H1 (cell line): ENCODE measurements around the gene TXNL4A. TPM values are rescaled to one million over a fixed set of nuclear protein-coding genes. Genes with fewer than 3 reads are reported as not detected.

ENCODE experiments used
- CTCF ChIA-PET: fragments of 300-600 bp; sonication (Branson Sonifier 250); formaldehyde crosslinking; loops from one replicate; lab custom pipeline; 2021; ENCODE audit not compliant: partially characterized antibody; lab: Charles Lee
- POLR2A ChIA-PET: fragments of 300-600 bp; sonication (Branson Sonifier 250); formaldehyde crosslinking; loops from one replicate; lab custom pipeline; 2021; ENCODE audit warnings: inconsistent platforms; ENCODE audit not compliant: partially characterized antibody; lab: Charles Lee
- DNase-seq, 2 experiments: peaks; one replicate each; pipeline versions ENCODE4 v3.0.0 to v3.0.0-alpha.2; 2010 to 2022; ENCODE audit warnings: low spot score in 2 of 2, low read depth in 1 of 2, mixed read lengths in 1 of 2
- FAIRE-seq: peaks from 2 replicates; lab custom pipeline; 2011; peaks lifted over from hg19 to GRCh38; lab: Jason Lieb, UNC
- H2AFZ ChIP-seq: 2 replicates; pipeline ENCODE4 v1.8.1; 2012; ENCODE audit warnings: low read length, inconsistent platforms
- H2AK5ac ChIP-seq: 2 replicates; pipeline ENCODE4 v1.6.1; 2013; ENCODE audit warnings: low read depth, low read length
- H2BK120ac ChIP-seq: replicated peaks from 2 replicates; pipeline ENCODE3; 2013; ENCODE audit warnings: low read depth, low read length, inconsistent platforms
- H2BK12ac ChIP-seq: 2 replicates; pipeline ENCODE4 v1.6.1; 2013; ENCODE audit warnings: low read depth, low read length
- H2BK15ac ChIP-seq: 2 replicates; pipeline ENCODE4 v1.6.1; 2013; ENCODE audit warnings: low read length
- H2BK20ac ChIP-seq: 2 replicates; pipeline ENCODE4 v1.6.1; 2013; ENCODE audit warnings: low read length
- H2BK5ac ChIP-seq: 2 replicates; pipeline ENCODE4 v1.6.1; 2013; ENCODE audit warnings: low read depth, low read length
- H3K14ac ChIP-seq: 2 replicates; pipeline ENCODE4 v1.6.1; 2013; ENCODE audit warnings: inconsistent platforms; ENCODE audit not compliant: insufficient read length
- H3K18ac ChIP-seq: 2 replicates; pipeline ENCODE4 v1.6.1; 2013; ENCODE audit warnings: low read length; ENCODE audit errors: extremely low read depth
- H3K23ac ChIP-seq: 2 replicates; pipeline ENCODE4 v1.6.1; 2013; ENCODE audit warnings: inconsistent platforms; ENCODE audit not compliant: insufficient read length
- H3K23me2 ChIP-seq: 2 replicates; pipeline ENCODE4 v1.6.1; 2013; ENCODE audit warnings: low read depth, low read length
- H3K27ac ChIP-seq: 2 replicates; pipeline ENCODE4 v1.6.1; 2011; ENCODE audit warnings: low read depth, low read length, inconsistent platforms
- H3K27me3 ChIP-seq, 4 experiments: replicated peaks in 1 of 4; 1 replicate in 1 of 4; 2 replicates in 3 of 4; pipeline versions ENCODE4 v1.6.1 to v1.8.1; 2011 to 2013; ENCODE audit warnings: low read length in 3 of 4, mild to moderate bottlenecking in 3 of 4, inconsistent platforms in 2 of 4, mixed read lengths in 2 of 4, moderate library complexity in 1 of 4; ENCODE audit not compliant: control insufficient read depth in 3 of 4, insufficient read depth in 3 of 4; ENCODE audit errors: extremely low read depth in 1 of 4
- H3K36me3 ChIP-seq, 4 experiments: 2 replicates each; pipeline versions ENCODE4 v1.6.1 to v1.8.1; 2011 to 2013; ENCODE audit warnings: mild to moderate bottlenecking in 4 of 4, low read length in 3 of 4, moderate library complexity in 2 of 4, control low read depth in 1 of 4, inconsistent platforms in 1 of 4; ENCODE audit not compliant: insufficient read depth in 4 of 4, control insufficient read depth in 2 of 4
- H3K4ac ChIP-seq: replicated peaks from 2 replicates; pipeline ENCODE3; 2013; ENCODE audit warnings: low read length, low read depth, mixed read lengths, inconsistent platforms; ENCODE audit not compliant: insufficient read length
- H3K4me1 ChIP-seq, 4 experiments: replicated peaks in 1 of 4; 1 replicate in 1 of 4; 2 replicates in 3 of 4; pipeline versions ENCODE4 v1.6.1 to v1.8.1; 2011 to 2013; ENCODE audit warnings: low read length in 3 of 4, inconsistent platforms in 2 of 4, mixed read lengths in 1 of 4; ENCODE audit not compliant: insufficient read depth in 4 of 4, control insufficient read depth in 3 of 4
- H3K4me2 ChIP-seq, 2 experiments: 2 replicates each; pipeline versions ENCODE4 v1.6.1 to v1.8.1; 2011 to 2013; ENCODE audit warnings: low read depth in 2 of 2, low read length in 2 of 2, control low read depth in 1 of 2, inconsistent platforms in 1 of 2, mild to moderate bottlenecking in 1 of 2; ENCODE audit not compliant: insufficient read depth in 1 of 2
- H3K4me3 ChIP-seq, 4 experiments: fragments of 200-600, 300-600 bp in 1 of 4; sonication (generic), shearing (Covaris generic), sonication (Bioruptor Twin) in 1 of 4; 2 replicates each; pipeline versions ENCODE4 v1.5.1 to v1.8.1; 2011 to 2016; ENCODE audit warnings: low read length in 4 of 4, low read depth in 3 of 4, control low read depth in 2 of 4, inconsistent platforms in 2 of 4, mild to moderate bottlenecking in 2 of 4, mixed read lengths in 1 of 4, moderate library complexity in 1 of 4; ENCODE audit not compliant: insufficient read depth in 2 of 4; ENCODE audit errors: extremely low read depth in 1 of 4
- H3K56ac ChIP-seq: replicated peaks from 2 replicates; pipeline ENCODE3; 2013; ENCODE audit warnings: low read depth, mild to moderate bottlenecking, mixed read lengths, low read length, inconsistent platforms; ENCODE audit not compliant: insufficient read length
- H3K79me1 ChIP-seq: 2 replicates; pipeline ENCODE4 v1.6.1; 2013; ENCODE audit warnings: low read depth, low read length, control low read depth
- H3K79me2 ChIP-seq, 2 experiments: 2 replicates each; pipeline versions ENCODE4 v1.6.1 to v1.8.1; 2012 to 2013; ENCODE audit warnings: low read length in 2 of 2, mild to moderate bottlenecking in 2 of 2, inconsistent platforms in 1 of 2; ENCODE audit not compliant: insufficient read depth in 2 of 2, control insufficient read depth in 1 of 2
- H3K9ac ChIP-seq, 4 experiments: replicated peaks in 1 of 4; 1 replicate in 1 of 4; 2 replicates in 3 of 4; pipeline versions ENCODE4 v1.6.1 to v1.8.1; 2011 to 2013; ENCODE audit warnings: low read depth in 3 of 4, low read length in 3 of 4, control low read depth in 2 of 4, mild to moderate bottlenecking in 2 of 4, moderate library complexity in 2 of 4, inconsistent platforms in 1 of 4; ENCODE audit errors: extremely low read depth in 1 of 4
- H3K9me3 ChIP-seq, 2 experiments: 2 replicates each; pipeline versions ENCODE4 v1.6.1 to v1.8.1; 2012 to 2013; ENCODE audit warnings: mild to moderate bottlenecking in 2 of 2, moderate library complexity in 2 of 2, control low read depth in 1 of 2, inconsistent platforms in 1 of 2, low read depth in 1 of 2, low read length in 1 of 2, mixed read lengths in 1 of 2; ENCODE audit not compliant: insufficient read depth in 2 of 2
- H4K20me1 ChIP-seq, 2 experiments: replicated peaks in 1 of 2; 2 replicates each; pipeline versions ENCODE3 to v1.8.1; 2011 to 2013; ENCODE audit warnings: inconsistent platforms in 2 of 2, low read length in 2 of 2, mild to moderate bottlenecking in 1 of 2; ENCODE audit not compliant: insufficient read depth in 2 of 2, control insufficient read depth in 1 of 2
- H4K5ac ChIP-seq: 2 replicates; pipeline ENCODE4 v1.6.1; 2013; ENCODE audit warnings: low read length, low read depth, mixed read lengths, inconsistent platforms; ENCODE audit not compliant: insufficient read length
- H4K8ac ChIP-seq: 2 replicates; pipeline ENCODE4 v1.8.0; 2013; ENCODE audit warnings: mild to moderate bottlenecking, moderate library complexity, low read length, inconsistent platforms; ENCODE audit not compliant: insufficient read depth; ENCODE audit errors: extremely low read depth
- H4K91ac ChIP-seq: replicated peaks from 2 replicates; pipeline ENCODE3; 2013; ENCODE audit warnings: low read length, mixed read lengths, inconsistent platforms; ENCODE audit not compliant: insufficient read length
- ATF2 ChIP-seq: IDR thresholded peaks from 2 replicates; pipeline ENCODE4 v1.6.1; 2012; ENCODE audit warnings: low read length, inconsistent platforms
- CEBPB ChIP-seq: IDR thresholded peaks from 2 replicates; pipeline ENCODE4 v1.6.1; 2012; ENCODE audit warnings: low read depth, low read length
- FOSL1 ChIP-seq: IDR thresholded peaks from 2 replicates; pipeline ENCODE4 v1.6.1; 2011; ENCODE audit warnings: mild to moderate bottlenecking, low read depth, low read length, moderate library complexity; ENCODE audit not compliant: insufficient read depth
- GABPA ChIP-seq: IDR thresholded peaks from 2 replicates; pipeline ENCODE4 v1.6.1; 2011; ENCODE audit warnings: mild to moderate bottlenecking, low read length, moderate library complexity, borderline replicate concordance; ENCODE audit not compliant: insufficient read depth
- HDAC6 ChIP-seq: IDR thresholded peaks from one replicate; pipeline ENCODE4 v1.7.1; 2012; ENCODE audit warnings: low read depth, mild to moderate bottlenecking, inconsistent platforms, low read length, moderate library complexity
- RXRA ChIP-seq: IDR thresholded peaks from 2 replicates; pipeline ENCODE4 v1.6.1; 2011; ENCODE audit warnings: low read depth, mild to moderate bottlenecking, low read length, moderate library complexity; ENCODE audit not compliant: insufficient read depth
- SP2 ChIP-seq: IDR thresholded peaks from 2 replicates; pipeline ENCODE4 v1.6.1; 2012; ENCODE audit warnings: mild to moderate bottlenecking, low read length, inconsistent platforms
- TAF7 ChIP-seq: optimal IDR thresholded peaks from 2 replicates; pipeline ENCODE3; 2011; ENCODE audit warnings: low read depth, mild to moderate bottlenecking, inconsistent platforms, low read length, moderate library complexity, borderline replicate concordance
- YY1 ChIP-seq: IDR thresholded peaks from 2 replicates; pipeline ENCODE4 v1.6.1; 2011; ENCODE audit warnings: low read depth, mild to moderate bottlenecking, low read length
- WGBS, 2 experiments: shearing (Covaris generic) in 1 of 2; methylation state at CpG; one replicate each; pipeline versions ENCODE4 v1.1.6 to v1.1.7; 2013 to 2015; ENCODE audit warnings: low lambda C conversion rate in 2 of 2, mixed read lengths in 2 of 2, inconsistent platforms in 1 of 2, low coverage in 1 of 2, missing lambda C conversion rate in 1 of 2; ENCODE audit not compliant: insufficient replicate concordance in 2 of 2, insufficient coverage in 1 of 2, insufficient read length in 1 of 2; ENCODE audit errors: extremely low coverage in 1 of 2, missing lambda C conversion rate in 1 of 2; 5-methylcytosine and 5-hydroxymethylcytosine counted together
- polyA plus RNA-seq, 7 experiments: library from polyadenylated mRNA; depleted of rRNA in 3 of 7; stranded (reverse) in 5 of 7; unstranded in 2 of 7; fragments of >200 nt in 5 of 7; fragments of 200-250 nt in 2 of 7; gene quantifications; 1 replicate in 5 of 7; 2 replicates in 1 of 7; 4 replicates in 1 of 7; pipeline versions ENCODE4 v1.2.1 to v1.2.3, GENCODE V29; 2011 to 2013; ENCODE audit warnings: missing spikeins in 2 of 7, mixed read lengths in 2 of 7
- total RNA-seq: library from RNA; stranded (reverse); fragmentation: NEBNext Ultra II Directional; extraction: Animal tissue kit (Norgen Biotek cat#: 25700); gene quantifications from 2 replicates; pipeline ENCODE4 v1.2.1, GENCODE V29; 2021

The TXNL4A gene
- total and polyA plus RNA-seq, 2 of the 8 experiments (the other 6 are each of a cell fraction or from before 2014, with no cell fraction given), result 169 to 181 TPM

- Histone ChIP-seq H3K4ac (no peak overlapping the region), H3K4me2 (no peak overlapping the region), H3K36me3 (peaks cover 3 to 27% (median 8%) of the 10 kb centered on the region in 4 experiments; a peak in 5 of 8 replicates), H2AK5ac (no peak overlapping the region), H2BK120ac (no peak overlapping the region), H4K91ac (no peak overlapping the region), H4K5ac (no peak overlapping the region), H3K56ac (no peak overlapping the region), H3K79me2 (peaks cover 59 to 99% of the 10 kb centered on the region in 2 experiments), H2BK5ac (no peak overlapping the region), H3K23me2 (peaks cover 2% of the 10 kb centered on the region; the same call in 1 of the 2 replicates), H2BK20ac (no peak overlapping the region), H2BK15ac (no peak overlapping the region), H3K79me1 (peaks cover 15% of the 10 kb centered on the region; the same call in 1 of the 2 replicates), H3K27ac (no peak overlapping the region), H4K8ac (no peak overlapping the region), H3K27me3 (no peaks in the 10 kb centered on the region), H3K9ac (no peak overlapping the region), H3K14ac (no peak overlapping the region), H4K20me1 (peaks cover 26 to 39% of the 10 kb centered on the region in 2 experiments), H3K9me3 (no peaks in the 10 kb centered on the region), H3K4me3 (no peak overlapping the region), H3K18ac (no peak overlapping the region), H2AFZ (no peak overlapping the region), H2BK12ac (no peak overlapping the region), H3K23ac (no peak overlapping the region), H3K4me1 (peaks cover 0 to 3% (median 0%) of the 10 kb centered on the region in 4 experiments; a peak in 1 of 7 replicates)
- CTCF ChIA-PET, result interaction anchor here (0.8 to 1.5 kb wide), 4 partner anchors 16 to 131 kb away, joined by 3 read pairs; partner anchors contain the start of gene RBFA
- WGBS, 2 experiments, result 98% methylated on average over 4 of the region's 4 CpGs; no CpG with 5 or more reads in 1 of the 2 experiments
- TF ChIP-seq RXRA (no peak), SP2 (no peak), HDAC6 (no peak), ATF2 (no peak), YY1 (no peak), TAF7 (no peak), GABPA (no peak), CEBPB (no peak), FOSL1 (no peak)
- no peak for FAIRE-seq
- DNase-seq, result no peak
- POLR2A ChIA-PET, result interaction anchor here (0.8 to 3.3 kb wide), 4 partner anchors 16 to 93 kb away, joined by 3 to 14 read pairs (median 4); no protein-coding TSS in a partner anchor
These were observed 5.1 kb downstream of the TXNL4A start for GRCh38 chr18:79983253-79983652.
